K562 (cell line): ENCODE results near the gene ALG12. TPM values are rescaled to one million over a fixed set of nuclear protein-coding genes. Genes with fewer than 3 reads are reported as not detected.
A peak's percentile ranks its signal among the peaks of the same experiment; 100 is the strongest.

Experiments used
- CHD2 ChIP-seq: IDR thresholded peaks from 2 replicates; pipeline ENCODE4 v1.6.1; 2011; ENCODE audit warnings: low read depth, low read length
- FOXP1 ChIP-seq: sonication (generic); formaldehyde crosslinking; IDR thresholded peaks from 2 replicates; pipeline ENCODE4 v1.8.0; 2022; ENCODE audit warnings: mild to moderate bottlenecking, missing genetic modification reagents
- KLF13 ChIP-seq: fragments of 450-650 bp; IDR thresholded peaks from 2 replicates; pipeline ENCODE4 v1.6.1; 2016; ENCODE audit warnings: missing genetic modification characterization, low read depth, mild to moderate bottlenecking, missing compliant biosample characterization, moderate library complexity, borderline replicate concordance
- MBD2 ChIP-seq: sonication (generic); IDR thresholded peaks from 2 replicates; pipeline ENCODE4 v1.6.1; 2016; ENCODE audit warnings: low read depth, borderline replicate concordance
- NFIC ChIP-seq: fragments of 450-650 bp; IDR thresholded peaks from 2 replicates; pipeline ENCODE4 v1.6.1; 2017; ENCODE audit warnings: mild to moderate bottlenecking, inconsistent platforms
- TAF9B ChIP-seq: fragments of 450-650 bp; IDR thresholded peaks from 2 replicates; pipeline ENCODE4 v1.6.1; 2018; ENCODE audit warnings: mild to moderate bottlenecking; ENCODE audit not compliant: partially characterized antibody
- U2AF2 ChIP-seq: fragments of 200-400 bp; formaldehyde crosslinking; optimal IDR thresholded peaks from 2 replicates; pipeline ENCODE3; 2017; ENCODE audit warnings: low read depth, mild to moderate bottlenecking, low read length
- ZFX ChIP-seq: sonication (generic); formaldehyde crosslinking; IDR thresholded peaks from 2 replicates; pipeline ENCODE4 v1.8.0; 2022; ENCODE audit warnings: mild to moderate bottlenecking, missing genetic modification reagents, moderate library complexity
- polyA plus RNA-seq, 8 experiments: library from polyadenylated mRNA; depleted of rRNA in 4 of 8; stranded (reverse) in 5 of 8; unstranded in 3 of 8; fragments of >200 nt; fragmentation: Nextera tagmentation in 2 of 8; fragmentation: Illumina TruSeq in 1 of 8; extraction: Ambion mirVana in 2 of 8; extraction: Trizol in 1 of 8; gene quantifications; 2 replicates each; pipeline versions ENCODE4 v1.2.1 to v1.2.3, GENCODE V29; 2011 to 2014; ENCODE audit warnings: inconsistent platforms in 1 of 8, missing spikeins in 1 of 8
- total RNA-seq, 7 experiments: library from RNA; depleted of rRNA in 6 of 7; stranded (reverse); fragments of >200 nt in 6 of 7; fragmentation: Illumina TruSeq in 2 of 7; extraction: Trizol in 2 of 7; gene quantifications; 2 replicates each; pipeline versions ENCODE4 v1.2.1 to v1.2.3, GENCODE V29; 2011 to 2021; ENCODE audit warnings: low replicate concordance in 1 of 7
- TF ChIP-seq, protein P1 (sequence below): fragments of 200-400 bp; formaldehyde crosslinking; IDR thresholded peaks from 2 replicates; pipeline ENCODE4 v1.6.1; 2017; ENCODE audit warnings: mild to moderate bottlenecking, low read depth, low read length, moderate library complexity
- TF ChIP-seq, protein P2 (sequence below): sonication (generic); formaldehyde crosslinking; IDR thresholded peaks from 2 replicates; pipeline ENCODE4 v1.8.0; 2022; ENCODE audit warnings: missing genetic modification reagents, mild to moderate bottlenecking, borderline replicate concordance
- TF ChIP-seq, protein P3 (sequence below): sonication (generic); formaldehyde crosslinking; IDR thresholded peaks from 2 replicates; pipeline ENCODE4 v1.8.1; 2023; ENCODE audit warnings: mild to moderate bottlenecking, missing genetic modification reagents, moderate library complexity
- TF ChIP-seq, protein P4 (sequence below): fragments of 150-350 bp; IDR thresholded peaks from 2 replicates; pipeline ENCODE4 v1.6.1; 2014; ENCODE audit warnings: low read depth, mild to moderate bottlenecking, low read length, borderline replicate concordance
- TF ChIP-seq, protein P5 (sequence below): sonication (generic); formaldehyde crosslinking; IDR thresholded peaks from 2 replicates; pipeline ENCODE4 v1.8.0; 2022; ENCODE audit warnings: mild to moderate bottlenecking, missing genetic modification reagents
- TF ChIP-seq, protein P6 (sequence below), 2 experiments: fragments of 450-650 bp in 1 of 2; sonication (generic) in 1 of 2; formaldehyde crosslinking in 1 of 2; IDR thresholded peaks in 1 of 2; conservative IDR thresholded peaks in 1 of 2; 2 replicates each; pipeline versions ENCODE4 v1.6.1 to v1.8.1; 2016 to 2023; ENCODE audit warnings: mild to moderate bottlenecking in 2 of 2, moderate library complexity in 2 of 2, inconsistent platforms in 1 of 2, missing genetic modification reagents in 1 of 2

The ALG12 gene
- total and polyA plus RNA-seq, 9 of the 15 experiments (the other 6 are each of a cell fraction or from before 2014, with no cell fraction given), result 0.20 to 8.5 (median 3.4) TPM

DNA sequence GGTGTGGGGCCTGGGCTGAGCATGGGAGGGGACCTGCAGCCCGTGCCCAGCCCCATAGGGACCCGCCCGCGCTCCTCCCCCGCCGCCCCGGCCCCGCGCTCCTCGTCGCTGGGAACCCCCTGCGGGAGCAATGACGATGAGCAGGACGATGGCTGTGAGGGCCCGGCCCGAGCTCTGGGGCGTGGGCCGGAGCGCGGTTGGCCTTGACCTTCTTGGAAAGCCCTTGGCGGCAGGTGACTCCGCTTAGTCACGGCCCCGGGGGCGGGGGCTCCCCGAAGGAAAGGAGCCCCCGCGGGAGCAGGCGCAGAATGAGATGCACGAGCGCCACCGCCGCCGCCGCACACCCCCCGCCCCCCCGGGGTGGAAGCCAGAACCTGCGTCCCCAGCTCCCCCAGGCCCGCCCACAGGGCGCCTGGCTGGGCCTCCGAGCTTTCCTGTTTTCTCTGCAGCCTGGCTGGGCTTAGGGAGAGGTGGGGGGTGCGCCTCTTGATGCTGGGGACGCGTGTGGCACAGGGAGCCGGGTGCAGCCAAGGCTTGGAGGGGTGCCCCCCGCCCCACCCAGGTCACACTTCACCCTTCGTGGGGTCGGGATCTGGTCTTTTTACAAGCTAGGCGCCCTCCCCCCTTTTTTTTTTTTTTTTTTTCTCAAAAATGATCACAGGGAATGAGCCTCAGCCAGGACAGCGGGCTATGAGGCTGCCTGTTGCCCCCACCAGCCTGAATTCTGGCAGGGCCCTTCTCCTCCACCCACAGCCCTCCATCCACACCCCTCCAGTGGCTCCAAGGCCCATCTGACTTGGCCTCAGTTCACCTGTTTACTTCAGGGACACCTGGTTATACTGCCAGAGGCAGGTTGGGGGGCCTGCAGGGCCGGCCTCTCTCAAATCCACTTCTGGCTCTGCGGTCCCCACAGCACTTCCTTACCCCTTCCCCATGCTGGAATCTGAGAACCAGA is 18.1 kb upstream of the ALG12 start (continued):
- TF ChIP-seq, protein P1, sequence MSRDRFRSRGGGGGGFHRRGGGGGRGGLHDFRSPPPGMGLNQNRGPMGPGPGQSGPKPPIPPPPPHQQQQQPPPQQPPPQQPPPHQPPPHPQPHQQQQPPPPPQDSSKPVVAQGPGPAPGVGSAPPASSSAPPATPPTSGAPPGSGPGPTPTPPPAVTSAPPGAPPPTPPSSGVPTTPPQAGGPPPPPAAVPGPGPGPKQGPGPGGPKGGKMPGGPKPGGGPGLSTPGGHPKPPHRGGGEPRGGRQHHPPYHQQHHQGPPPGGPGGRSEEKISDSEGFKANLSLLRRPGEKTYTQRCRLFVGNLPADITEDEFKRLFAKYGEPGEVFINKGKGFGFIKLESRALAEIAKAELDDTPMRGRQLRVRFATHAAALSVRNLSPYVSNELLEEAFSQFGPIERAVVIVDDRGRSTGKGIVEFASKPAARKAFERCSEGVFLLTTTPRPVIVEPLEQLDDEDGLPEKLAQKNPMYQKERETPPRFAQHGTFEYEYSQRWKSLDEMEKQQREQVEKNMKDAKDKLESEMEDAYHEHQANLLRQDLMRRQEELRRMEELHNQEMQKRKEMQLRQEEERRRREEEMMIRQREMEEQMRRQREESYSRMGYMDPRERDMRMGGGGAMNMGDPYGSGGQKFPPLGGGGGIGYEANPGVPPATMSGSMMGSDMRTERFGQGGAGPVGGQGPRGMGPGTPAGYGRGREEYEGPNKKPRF, result no peak
- TF ChIP-seq FOXP1 (CRISPR knock-in tag) (no peak), KLF13 (no peak), TAF9B (no peak), ZFX (peak; percentile 76), NFIC (0 out of 2 replicates have a peak, but pooled peaks have one; percentile 18), MBD2 (0 out of 2 replicates have a peak, but pooled peaks have one; percentile 37), CHD2 (no peak), U2AF2 (no peak)
- TF ChIP-seq, protein P2, sequence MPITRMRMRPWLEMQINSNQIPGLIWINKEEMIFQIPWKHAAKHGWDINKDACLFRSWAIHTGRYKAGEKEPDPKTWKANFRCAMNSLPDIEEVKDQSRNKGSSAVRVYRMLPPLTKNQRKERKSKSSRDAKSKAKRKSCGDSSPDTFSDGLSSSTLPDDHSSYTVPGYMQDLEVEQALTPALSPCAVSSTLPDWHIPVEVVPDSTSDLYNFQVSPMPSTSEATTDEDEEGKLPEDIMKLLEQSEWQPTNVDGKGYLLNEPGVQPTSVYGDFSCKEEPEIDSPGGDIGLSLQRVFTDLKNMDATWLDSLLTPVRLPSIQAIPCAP (CRISPR knock-in tag), result no peak
- TF ChIP-seq, protein P3, sequence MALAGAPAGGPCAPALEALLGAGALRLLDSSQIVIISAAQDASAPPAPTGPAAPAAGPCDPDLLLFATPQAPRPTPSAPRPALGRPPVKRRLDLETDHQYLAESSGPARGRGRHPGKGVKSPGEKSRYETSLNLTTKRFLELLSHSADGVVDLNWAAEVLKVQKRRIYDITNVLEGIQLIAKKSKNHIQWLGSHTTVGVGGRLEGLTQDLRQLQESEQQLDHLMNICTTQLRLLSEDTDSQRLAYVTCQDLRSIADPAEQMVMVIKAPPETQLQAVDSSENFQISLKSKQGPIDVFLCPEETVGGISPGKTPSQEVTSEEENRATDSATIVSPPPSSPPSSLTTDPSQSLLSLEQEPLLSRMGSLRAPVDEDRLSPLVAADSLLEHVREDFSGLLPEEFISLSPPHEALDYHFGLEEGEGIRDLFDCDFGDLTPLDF (CRISPR knock-in tag), result no peak
- TF ChIP-seq, protein P4, sequence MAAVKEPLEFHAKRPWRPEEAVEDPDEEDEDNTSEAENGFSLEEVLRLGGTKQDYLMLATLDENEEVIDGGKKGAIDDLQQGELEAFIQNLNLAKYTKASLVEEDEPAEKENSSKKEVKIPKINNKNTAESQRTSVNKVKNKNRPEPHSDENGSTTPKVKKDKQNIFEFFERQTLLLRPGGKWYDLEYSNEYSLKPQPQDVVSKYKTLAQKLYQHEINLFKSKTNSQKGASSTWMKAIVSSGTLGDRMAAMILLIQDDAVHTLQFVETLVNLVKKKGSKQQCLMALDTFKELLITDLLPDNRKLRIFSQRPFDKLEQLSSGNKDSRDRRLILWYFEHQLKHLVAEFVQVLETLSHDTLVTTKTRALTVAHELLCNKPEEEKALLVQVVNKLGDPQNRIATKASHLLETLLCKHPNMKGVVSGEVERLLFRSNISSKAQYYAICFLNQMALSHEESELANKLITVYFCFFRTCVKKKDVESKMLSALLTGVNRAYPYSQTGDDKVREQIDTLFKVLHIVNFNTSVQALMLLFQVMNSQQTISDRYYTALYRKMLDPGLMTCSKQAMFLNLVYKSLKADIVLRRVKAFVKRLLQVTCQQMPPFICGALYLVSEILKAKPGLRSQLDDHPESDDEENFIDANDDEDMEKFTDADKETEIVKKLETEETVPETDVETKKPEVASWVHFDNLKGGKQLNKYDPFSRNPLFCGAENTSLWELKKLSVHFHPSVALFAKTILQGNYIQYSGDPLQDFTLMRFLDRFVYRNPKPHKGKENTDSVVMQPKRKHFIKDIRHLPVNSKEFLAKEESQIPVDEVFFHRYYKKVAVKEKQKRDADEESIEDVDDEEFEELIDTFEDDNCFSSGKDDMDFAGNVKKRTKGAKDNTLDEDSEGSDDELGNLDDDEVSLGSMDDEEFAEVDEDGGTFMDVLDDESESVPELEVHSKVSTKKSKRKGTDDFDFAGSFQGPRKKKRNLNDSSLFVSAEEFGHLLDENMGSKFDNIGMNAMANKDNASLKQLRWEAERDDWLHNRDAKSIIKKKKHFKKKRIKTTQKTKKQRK, result no peak
- TF ChIP-seq, protein P5, sequence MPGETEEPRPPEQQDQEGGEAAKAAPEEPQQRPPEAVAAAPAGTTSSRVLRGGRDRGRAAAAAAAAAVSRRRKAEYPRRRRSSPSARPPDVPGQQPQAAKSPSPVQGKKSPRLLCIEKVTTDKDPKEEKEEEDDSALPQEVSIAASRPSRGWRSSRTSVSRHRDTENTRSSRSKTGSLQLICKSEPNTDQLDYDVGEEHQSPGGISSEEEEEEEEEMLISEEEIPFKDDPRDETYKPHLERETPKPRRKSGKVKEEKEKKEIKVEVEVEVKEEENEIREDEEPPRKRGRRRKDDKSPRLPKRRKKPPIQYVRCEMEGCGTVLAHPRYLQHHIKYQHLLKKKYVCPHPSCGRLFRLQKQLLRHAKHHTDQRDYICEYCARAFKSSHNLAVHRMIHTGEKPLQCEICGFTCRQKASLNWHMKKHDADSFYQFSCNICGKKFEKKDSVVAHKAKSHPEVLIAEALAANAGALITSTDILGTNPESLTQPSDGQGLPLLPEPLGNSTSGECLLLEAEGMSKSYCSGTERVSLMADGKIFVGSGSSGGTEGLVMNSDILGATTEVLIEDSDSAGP (CRISPR knock-in tag), result no peak
- TF ChIP-seq, protein P6, sequence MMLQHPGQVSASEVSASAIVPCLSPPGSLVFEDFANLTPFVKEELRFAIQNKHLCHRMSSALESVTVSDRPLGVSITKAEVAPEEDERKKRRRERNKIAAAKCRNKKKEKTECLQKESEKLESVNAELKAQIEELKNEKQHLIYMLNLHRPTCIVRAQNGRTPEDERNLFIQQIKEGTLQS (IDR thresholded peaks at IDR 0.05), result peak; percentile 64
- TF ChIP-seq, protein P6 (CRISPR knock-in tag; conservative IDR thresholded peaks at IDR 0.05), result no peak
